ENCODE data around the gene MYF5. TPM values are rescaled to one million over a fixed set of nuclear protein-coding genes. Genes with fewer than 3 reads are reported as not detected.

Gene MYF5
- total and polyA plus RNA-seq, 8 donors, result not detected

- intact Hi-C loops (cut with DNase I), result no loop called here
- Histone ChIP-seq H3K36me3 (no peaks in the 10 kb centered on the region), H3K27ac (no peak overlapping the region), H3K4me1 (no peaks in the 10 kb centered on the region), H3K4me3 (no peak overlapping the region), H3K9me3 (no peaks in the 10 kb centered on the region), H3K27me3 (no peaks in the 10 kb centered on the region)
- DNase-seq (no peak), FAIRE-seq (no peak), ATAC-seq (no peak)
- no peak for TF ChIP-seq CTCF (IDR thresholded peaks at IDR 0.05)
Observed at GRCh38 chr12:80752464-80752863, 35.8 kb downstream of the MYF5 start.

- 81 to 82% methylated on average over 3 of the region's 3 CpGs for WGBS, 2 donors
- FAIRE-seq, result no peak
- intact Hi-C loops (cut with DNase I), result no loop called here
Observed at GRCh38 chr12:80754274-80754673, 37.6 kb downstream of the MYF5 start.

GRCh38 chr12:80756875-80757274 is 40.2 kb downstream of the MYF5 start:
- no peak overlapping the region for H3K4me3 ChIP-seq
- intact Hi-C loops (cut with DNase I), result no loop called here
- 69 to 76% methylated on average over 1 of the region's 1 CpG for WGBS, 2 donors
- H3K27me3 ChIP-seq, result no peaks in the 10 kb centered on the region
- H3K27ac ChIP-seq, result no peak overlapping the region
- no peaks in the 10 kb centered on the region for H3K36me3 ChIP-seq
- H3K9me3 ChIP-seq, result no peaks in the 10 kb centered on the region
- ATAC-seq (no peak), DNase-seq (no peak), FAIRE-seq (no peak)
- H3K4me1 ChIP-seq, result no peaks in the 10 kb centered on the region
- no peak for TF ChIP-seq CTCF (IDR thresholded peaks at IDR 0.05)

More at GRCh38 chr12:80754274-80754673, 37.6 kb downstream of the MYF5 start:
- no peak overlapping the region for H3K27ac ChIP-seq
- DNase-seq (no peak), ATAC-seq (no peak)
- H3K27me3 ChIP-seq, result no peaks in the 10 kb centered on the region
- no peaks in the 10 kb centered on the region for H3K36me3 ChIP-seq
- no peak overlapping the region for H3K4me3 ChIP-seq
- no peaks in the 10 kb centered on the region for H3K4me1 ChIP-seq
- TF ChIP-seq CTCF (IDR thresholded peaks at IDR 0.05), result no peak
- H3K9me3 ChIP-seq, result no peaks in the 10 kb centered on the region

- DNase-seq, result no peak
- Histone ChIP-seq H3K27ac (no peak overlapping the region), H3K4me1 (no peaks in the 10 kb centered on the region), H3K9me3 (no peaks in the 10 kb centered on the region), H3K27me3 (no peaks in the 10 kb centered on the region), H3K36me3 (no peaks in the 10 kb centered on the region), H3K4me3 (no peak overlapping the region)
- intact Hi-C loops (cut with DNase I), result loop anchor here in 2 of 3 donors (5.0 to 10.0 kb wide), 2 partner anchors 347 to 355 kb away; no protein-coding TSS in a partner anchor
- WGBS, 2 donors, result 47 to 52% methylated on average over 5 of the region's 5 CpGs
- TF ChIP-seq CTCF (IDR thresholded peaks at IDR 0.05), result no peak
- no peak for FAIRE-seq
- no peak for ATAC-seq
Observed at GRCh38 chr12:80761838-80762237, 45.1 kb downstream of the MYF5 start.

DNA sequence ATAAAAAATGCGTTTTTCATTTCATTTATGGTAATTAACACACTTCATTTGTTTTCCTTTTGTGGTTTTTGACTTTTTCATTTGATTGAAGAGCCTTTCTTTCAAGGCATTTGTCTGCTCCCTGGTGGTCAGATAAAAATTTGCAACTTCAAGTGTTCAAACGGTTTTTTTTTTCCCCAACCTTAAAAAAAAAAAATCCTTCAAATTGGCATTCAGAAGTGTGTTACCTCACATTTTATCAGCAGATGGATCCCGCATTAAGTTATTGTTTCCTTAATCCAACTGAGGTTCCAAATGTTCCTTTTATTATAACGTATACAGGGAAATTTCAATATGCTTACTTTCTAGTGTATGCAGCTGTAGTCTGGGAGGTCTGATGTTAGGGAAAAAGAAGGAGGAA is 47.2 kb downstream of the MYF5 start:
- TF ChIP-seq CTCF (IDR thresholded peaks at IDR 0.05), result peak in 3 of 4 donors; percentile 12 to 44 (median 35)
- DNase-seq (no peak), FAIRE-seq (peak; percentile 60), ATAC-seq (peak in 3 of 4 donors; percentile 41 to 61 (median 52))
- WGBS, 2 donors, result 2% methylated on average over 4 of the region's 4 CpGs
- H3K4me3 ChIP-seq, result no peak overlapping the region
- intact Hi-C loops (cut with DNase I), result loop anchor here in 2 of 3 donors (5.0 to 10.0 kb wide), 2 partner anchors 349 to 357 kb away; no protein-coding TSS in a partner anchor
- H3K27me3 ChIP-seq, result no peaks in the 10 kb centered on the region
- H3K36me3 ChIP-seq, result no peaks in the 10 kb centered on the region
- no peaks in the 10 kb centered on the region for H3K4me1 ChIP-seq
- no peak overlapping the region for H3K27ac ChIP-seq
- H3K9me3 ChIP-seq, result no peaks in the 10 kb centered on the region
